Heart left ventricle (tissue), 13 donors: ENCODE measurements around the gene BCR.

Experiments used
- CTCF ChIP-seq, 12 donors: fragments of 200-600 bp; sonication (generic) in 4 of 12; IDR thresholded peaks; one replicate each; pipeline versions ENCODE4 v1.5.0 to v1.8.0; 2018 to 2022; ENCODE audit warnings: antibody characterized with exemption in 12 of 12, mild to moderate bottlenecking in 5 of 12
- POLR2A ChIP-seq, 2 donors: fragments of 450-650 bp; IDR thresholded peaks; one replicate each; pipeline ENCODE4 v1.6.1; 2017; ENCODE audit warnings: antibody characterized with exemption in 2 of 2, mild to moderate bottlenecking in 2 of 2, moderate library complexity in 2 of 2
- donor health status: ischemic (EF 13 %, LVEDD 7.1; RV severe dilation, severe dysfunction).
- donor health status: DM: no; HTN: yes; CAD: no.
- donor health status: DM: no; HTN: no; CAD: no.
- donor health status: ischemic (EF 25% LVEDD 6.9; RV normal size, moderate dysfunction).
- donor health status: ischemic (EF 25% LVEDD 5.7; RV mildly dilated, moderate dysfunction).
- donor health status: ischemic (EF 35%, LVEDD 5.7; RV mildly dilated, moderate dysfunction).
- donor health status: nonischemic (EF 11% LVEDD 7.7; RV severe dilation, severe dysfunction).
- donor health status: DM: yes; HTN: yes; CAD: no.
- donor health status: PGD.
- donor health status: ischemic (EF 29% LVEDD 5.4; RV normal size, mild dysfunction).
- donor health status: nonischemic (EF 23%, LVEDD 6.1; RV moderate dilation, normal function).

GRCh38 chr22:23133922-23134321 lies 46.4 kb upstream of the BCR start:
- TF ChIP-seq CTCF (IDR thresholded peaks at IDR 0.05), result no peak
- no peak for TF ChIP-seq POLR2A (IDR thresholded peaks at IDR 0.05)
